ENCODE results near the gene TAAR2.
"Not testable (repeated sequence)": the region's sequence is repeated elsewhere in the genome, so short reads cannot be mapped to it uniquely, and the experiment has no call there.

Gene TAAR2

GRCh38 chr6:132624175-132624574 lies at the start of gene TAAR2:
TSS of gene TAAR2 (minus strand) at chr6:132624275. CDS start at chr6:132624275, 0 bp downstream.
- no peak for DNase-seq

- DNase-seq: no peak
These were observed 49.5 kb upstream of the TAAR2 start for GRCh38 chr6:132673376-132674094.

GRCh38 chr6:132671295-132671694 lies 47.2 kb upstream of the TAAR2 start:
- DNase-seq: no peak

- DNase-seq: peak; percentile 23 to 55
These were observed 45.7 kb upstream of the TAAR2 start for GRCh38 chr6:132669690-132670291.

GRCh38 chr6:132666118-132666517 lies 42.0 kb upstream of the TAAR2 start:
- DNase-seq: no peak

GRCh38 chr6:132664309-132665034 lies 40.4 kb upstream of the TAAR2 start:
- DNase-seq: no peak

GRCh38 chr6:132663661-132664060 lies 39.6 kb upstream of the TAAR2 start:
- no peak for DNase-seq

- DNase-seq: no peak
These were observed 37.8 kb upstream of the TAAR2 start for GRCh38 chr6:132661906-132662305.

GRCh38 chr6:132659082-132659481 lies 35.0 kb upstream of the TAAR2 start, which contains the start of gene TAAR1:
TSS of gene TAAR1 (minus strand) at chr6:132659182. CDS start at chr6:132646003, 13,179 bp downstream.
- peak; percentile 48 to 61 for DNase-seq

GRCh38 chr6:132651062-132651461 lies 27.0 kb upstream of the TAAR2 start:
- DNase-seq: no peak

GRCh38 chr6:132650429-132650828 lies 26.4 kb upstream of the TAAR2 start:
- no peak for DNase-seq

- no peak for DNase-seq
These were observed 24.8 kb upstream of the TAAR2 start for GRCh38 chr6:132648828-132649227.

- DNase-seq: no peak
These were observed 24.3 kb upstream of the TAAR2 start for GRCh38 chr6:132648356-132648755.

GRCh38 chr6:132643547-132643946 lies 19.5 kb upstream of the TAAR2 start:
- DNase-seq: no peak

GRCh38 chr6:132637135-132637534 lies 13.1 kb upstream of the TAAR2 start:
- not testable (repeated sequence) for DNase-seq

- DNase-seq: not testable (repeated sequence)
These were observed 11.8 kb upstream of the TAAR2 start for GRCh38 chr6:132635906-132636305.

- not testable (repeated sequence) for DNase-seq
These were observed 11.2 kb upstream of the TAAR2 start for GRCh38 chr6:132635288-132635687.

- DNase-seq: no peak
These were observed 10.7 kb upstream of the TAAR2 start for GRCh38 chr6:132634796-132635195.

- no peak for DNase-seq
These were observed 9.3 kb upstream of the TAAR2 start for GRCh38 chr6:132633362-132633761.

GRCh38 chr6:132623106-132623845 lies 799 bp downstream of the TAAR2 start:
- no peak for DNase-seq

- DNase-seq: no peak
These were observed 7.4 kb downstream of the TAAR2 start for GRCh38 chr6:132616677-132617076.

- DNase-seq: no peak
These were observed 9.5 kb downstream of the TAAR2 start for GRCh38 chr6:132614554-132614953.

All from SHP77 (cell line).